K562 (cell line): Measurements from ENCODE around the gene ZNF584. TPM values are rescaled to one million over a fixed set of nuclear protein-coding genes. Genes with fewer than 3 reads are reported as not detected.

ENCODE experiments used
- BRD9 ChIP-seq: fragments of 450-650 bp; IDR thresholded peaks from 2 replicates; pipeline ENCODE4 v1.6.1; 2018; ENCODE audit warnings: low read depth; ENCODE audit not compliant: partially characterized antibody
- CEBPG ChIP-seq, 3 experiments: fragments of 200-800 bp in 1 of 3; sonication (Bioruptor generic) in 1 of 3; sonication (generic) in 1 of 3; formaldehyde crosslinking in 1 of 3; IDR thresholded peaks in 2 of 3; conservative IDR thresholded peaks in 1 of 3; 2 replicates each; pipeline versions ENCODE4 v1.6.1 to v1.8.0; 2016 to 2022; ENCODE audit warnings: missing compliant biosample characterization in 2 of 3, missing genetic modification characterization in 2 of 3, mild to moderate bottlenecking in 1 of 3, missing genetic modification reagents in 1 of 3
- HEY1 ChIP-seq: fragments of 250-450 bp; sonication (Bioruptor Pico); IDR thresholded peaks from 2 replicates; pipeline ENCODE4 v1.5.0; 2020; ENCODE audit warnings: mild to moderate bottlenecking, moderate library complexity, borderline replicate concordance
- MCM2 ChIP-seq: fragments of 450-650 bp; IDR thresholded peaks from 2 replicates; pipeline ENCODE4 v1.6.1; 2017; ENCODE audit warnings: low read depth, mild to moderate bottlenecking
- NR2C1 ChIP-seq, 2 experiments: fragments of 450-650 bp; IDR thresholded peaks; 2 replicates each; pipeline ENCODE4 v1.6.1; 2017; ENCODE audit warnings: mild to moderate bottlenecking in 2 of 2, antibody characterized with exemption in 1 of 2, inconsistent platforms in 1 of 2, missing compliant biosample characterization in 1 of 2, missing genetic modification characterization in 1 of 2
- PTBP1 ChIP-seq: fragments of 200-400 bp; formaldehyde crosslinking; IDR thresholded peaks from 2 replicates; pipeline ENCODE4 v1.6.1; 2017; ENCODE audit warnings: low read depth, low read length
- PTRF ChIP-seq: fragments of 450-650 bp; IDR thresholded peaks from 2 replicates; pipeline ENCODE4 v1.6.1; 2016; ENCODE audit warnings: mild to moderate bottlenecking, missing genetic modification characterization, missing compliant biosample characterization
- SP1 ChIP-seq: sonication (generic); formaldehyde crosslinking; IDR thresholded peaks from 2 replicates; pipeline ENCODE4 v1.8.1; 2022; ENCODE audit warnings: mild to moderate bottlenecking, missing genetic modification reagents
- SRF ChIP-seq, 2 experiments: fragments of 250-450, 450-650 bp in 1 of 2; sonication (Bioruptor Pico) in 1 of 2; sonication (generic) in 1 of 2; formaldehyde crosslinking; IDR thresholded peaks; 2 replicates each; pipeline versions ENCODE4 v1.5.0 to v1.5.1; 2020 to 2022; ENCODE audit warnings: mild to moderate bottlenecking in 1 of 2, missing genetic modification reagents in 1 of 2
- TEAD1 ChIP-seq, 2 experiments: fragments of 450-650 bp in 1 of 2; sonication (generic) in 1 of 2; formaldehyde crosslinking; IDR thresholded peaks; 2 replicates each; pipeline versions ENCODE4 v1.4.0 to v1.8.0; 2020 to 2022; ENCODE audit warnings: mild to moderate bottlenecking in 2 of 2, missing genetic modification reagents in 1 of 2
- YY1 ChIP-seq, 3 experiments: IDR thresholded peaks; 2 replicates each; pipeline ENCODE4 v1.6.1; 2011; ENCODE audit warnings: low read length in 2 of 3, mild to moderate bottlenecking in 2 of 3, moderate library complexity in 2 of 3, borderline replicate concordance in 1 of 3, control low read depth in 1 of 3, low read depth in 1 of 3; ENCODE audit not compliant: insufficient read depth in 3 of 3, insufficient replicate concordance in 2 of 3, control insufficient read depth in 1 of 3, insufficient read length in 1 of 3; ENCODE audit errors: extremely low read depth in 1 of 3
- ZBTB17 ChIP-seq: fragments of 450-650 bp; formaldehyde crosslinking; IDR thresholded peaks from 2 replicates; pipeline ENCODE4 v1.4.0; 2020; ENCODE audit warnings: mild to moderate bottlenecking
- polyA plus RNA-seq, 8 experiments: library from polyadenylated mRNA; depleted of rRNA in 4 of 8; stranded (reverse) in 5 of 8; unstranded in 3 of 8; fragments of >200 nt; fragmentation: Nextera tagmentation in 2 of 8; fragmentation: Illumina TruSeq in 1 of 8; extraction: Ambion mirVana in 2 of 8; extraction: Trizol in 1 of 8; gene quantifications; 2 replicates each; pipeline versions ENCODE4 v1.2.1 to v1.2.3, GENCODE V29; 2011 to 2014; ENCODE audit warnings: inconsistent platforms in 1 of 8, missing spikeins in 1 of 8
- total RNA-seq, 7 experiments: library from RNA; depleted of rRNA in 6 of 7; stranded (reverse); fragments of >200 nt in 6 of 7; fragmentation: Illumina TruSeq in 2 of 7; extraction: Trizol in 2 of 7; gene quantifications; 2 replicates each; pipeline versions ENCODE4 v1.2.1 to v1.2.3, GENCODE V29; 2011 to 2021; ENCODE audit warnings: low replicate concordance in 1 of 7
- TF ChIP-seq, protein P1 (sequence below), 2 experiments: fragments of 150-350 bp in 1 of 2; IDR thresholded peaks; 2 replicates each; pipeline ENCODE4 v1.6.1; 2012 to 2016; ENCODE audit warnings: low read depth in 2 of 2, low read length in 2 of 2, mild to moderate bottlenecking in 1 of 2, moderate library complexity in 1 of 2
- TF ChIP-seq, protein P2 (sequence below): sonication (generic); formaldehyde crosslinking; IDR thresholded peaks from 2 replicates; pipeline ENCODE4 v1.8.1; 2022; ENCODE audit warnings: missing genetic modification reagents
- TF ChIP-seq, protein P3 (sequence below), 2 experiments: IDR thresholded peaks; 2 replicates each; pipeline ENCODE4 v1.6.1; 2011; ENCODE audit warnings: borderline replicate concordance in 1 of 2, control low read depth in 1 of 2, low read depth in 1 of 2, low read length in 1 of 2, mild to moderate bottlenecking in 1 of 2, mixed read lengths in 1 of 2, moderate library complexity in 1 of 2; ENCODE audit not compliant: insufficient read depth in 1 of 2, insufficient read length in 1 of 2, poor library complexity in 1 of 2, severe bottlenecking in 1 of 2; ENCODE audit errors: extremely low read depth in 1 of 2
- TF ChIP-seq, protein P4 (sequence below): fragments of 450-650 bp; formaldehyde crosslinking; IDR thresholded peaks from 2 replicates; pipeline ENCODE4 v1.4.0; 2020; ENCODE audit warnings: mild to moderate bottlenecking, mixed read lengths

ZNF584 gene
- total and polyA plus RNA-seq, 9 of the 15 experiments (the other 6 are each of a cell fraction or from before 2014, with no cell fraction given): 5.8 to 43.4 (median 24.6) TPM

DNA sequence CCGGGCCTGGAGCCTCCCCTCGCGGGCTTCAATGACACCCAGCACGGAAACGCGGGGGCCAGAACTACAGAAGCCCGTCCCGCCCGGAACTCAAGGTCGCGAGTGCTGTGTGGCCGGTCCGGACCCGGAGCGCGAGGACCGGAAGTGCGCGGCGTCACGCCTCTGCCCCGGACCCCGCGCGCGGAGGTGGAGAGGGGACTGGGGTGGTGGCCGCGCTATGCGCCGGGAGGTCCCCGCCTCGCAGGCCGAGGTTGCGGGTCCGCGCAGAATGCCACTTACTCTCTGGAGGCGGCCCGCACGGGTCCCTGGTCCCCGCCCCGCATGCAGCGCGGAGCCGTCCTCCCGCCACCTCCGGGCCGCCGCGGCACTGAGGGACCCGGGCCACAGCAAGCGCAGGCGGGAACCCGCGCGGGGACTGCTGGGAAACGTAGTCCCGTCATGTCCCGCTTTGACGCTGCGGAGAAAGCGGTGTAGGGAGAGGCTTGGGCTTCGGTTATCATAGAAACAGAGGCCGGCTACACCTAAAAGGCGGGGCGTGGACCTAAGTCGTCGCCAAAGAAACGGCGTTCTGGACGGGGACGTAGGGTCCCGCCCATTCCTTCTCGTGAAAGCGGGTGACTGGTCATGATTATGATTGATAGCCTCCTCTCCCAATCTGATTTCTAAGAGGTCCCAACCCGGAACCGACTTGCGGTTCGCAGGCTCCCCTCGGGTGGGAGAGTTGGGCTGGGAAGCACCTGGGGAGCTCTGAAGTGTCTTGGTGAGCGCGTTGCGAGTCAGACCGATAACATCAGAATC, 27.6 kb upstream of the ZNF584 start, which contains the start of gene ZNF837 (continued):
- TF ChIP-seq, protein P1, sequence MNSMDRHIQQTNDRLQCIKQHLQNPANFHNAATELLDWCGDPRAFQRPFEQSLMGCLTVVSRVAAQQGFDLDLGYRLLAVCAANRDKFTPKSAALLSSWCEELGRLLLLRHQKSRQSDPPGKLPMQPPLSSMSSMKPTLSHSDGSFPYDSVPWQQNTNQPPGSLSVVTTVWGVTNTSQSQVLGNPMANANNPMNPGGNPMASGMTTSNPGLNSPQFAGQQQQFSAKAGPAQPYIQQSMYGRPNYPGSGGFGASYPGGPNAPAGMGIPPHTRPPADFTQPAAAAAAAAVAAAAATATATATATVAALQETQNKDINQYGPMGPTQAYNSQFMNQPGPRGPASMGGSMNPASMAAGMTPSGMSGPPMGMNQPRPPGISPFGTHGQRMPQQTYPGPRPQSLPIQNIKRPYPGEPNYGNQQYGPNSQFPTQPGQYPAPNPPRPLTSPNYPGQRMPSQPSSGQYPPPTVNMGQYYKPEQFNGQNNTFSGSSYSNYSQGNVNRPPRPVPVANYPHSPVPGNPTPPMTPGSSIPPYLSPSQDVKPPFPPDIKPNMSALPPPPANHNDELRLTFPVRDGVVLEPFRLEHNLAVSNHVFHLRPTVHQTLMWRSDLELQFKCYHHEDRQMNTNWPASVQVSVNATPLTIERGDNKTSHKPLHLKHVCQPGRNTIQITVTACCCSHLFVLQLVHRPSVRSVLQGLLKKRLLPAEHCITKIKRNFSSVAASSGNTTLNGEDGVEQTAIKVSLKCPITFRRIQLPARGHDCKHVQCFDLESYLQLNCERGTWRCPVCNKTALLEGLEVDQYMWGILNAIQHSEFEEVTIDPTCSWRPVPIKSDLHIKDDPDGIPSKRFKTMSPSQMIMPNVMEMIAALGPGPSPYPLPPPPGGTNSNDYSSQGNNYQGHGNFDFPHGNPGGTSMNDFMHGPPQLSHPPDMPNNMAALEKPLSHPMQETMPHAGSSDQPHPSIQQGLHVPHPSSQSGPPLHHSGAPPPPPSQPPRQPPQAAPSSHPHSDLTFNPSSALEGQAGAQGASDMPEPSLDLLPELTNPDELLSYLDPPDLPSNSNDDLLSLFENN (IDR thresholded peaks at IDR 0.05; ENCODE audit: low read depth in 2 of 2, low read length in 2 of 2): no peak
- peak; percentile 90 for TF ChIP-seq ZBTB17
- TF ChIP-seq, protein P2, sequence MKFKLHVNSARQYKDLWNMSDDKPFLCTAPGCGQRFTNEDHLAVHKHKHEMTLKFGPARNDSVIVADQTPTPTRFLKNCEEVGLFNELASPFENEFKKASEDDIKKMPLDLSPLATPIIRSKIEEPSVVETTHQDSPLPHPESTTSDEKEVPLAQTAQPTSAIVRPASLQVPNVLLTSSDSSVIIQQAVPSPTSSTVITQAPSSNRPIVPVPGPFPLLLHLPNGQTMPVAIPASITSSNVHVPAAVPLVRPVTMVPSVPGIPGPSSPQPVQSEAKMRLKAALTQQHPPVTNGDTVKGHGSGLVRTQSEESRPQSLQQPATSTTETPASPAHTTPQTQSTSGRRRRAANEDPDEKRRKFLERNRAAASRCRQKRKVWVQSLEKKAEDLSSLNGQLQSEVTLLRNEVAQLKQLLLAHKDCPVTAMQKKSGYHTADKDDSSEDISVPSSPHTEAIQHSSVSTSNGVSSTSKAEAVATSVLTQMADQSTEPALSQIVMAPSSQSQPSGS: no peak
- TF ChIP-seq TEAD1 (CRISPR knock-in tag; IDR thresholded peaks at IDR 0.05): peak in 1 of 2 experiments; percentile 35; a peak in 2 of 4 replicates
- peak in 2 of 3 experiments; percentile 48 to 65 for TF ChIP-seq YY1 (IDR thresholded peaks at IDR 0.05; ENCODE audit: borderline replicate concordance in 1 of 3, control insufficient read depth in 1 of 3, extremely low read depth in 1 of 3, insufficient read depth in 3 of 3, insufficient read length in 1 of 3, insufficient replicate concordance in 2 of 3, low read depth in 1 of 3, low read length in 2 of 3)
- TF ChIP-seq, protein P3, sequence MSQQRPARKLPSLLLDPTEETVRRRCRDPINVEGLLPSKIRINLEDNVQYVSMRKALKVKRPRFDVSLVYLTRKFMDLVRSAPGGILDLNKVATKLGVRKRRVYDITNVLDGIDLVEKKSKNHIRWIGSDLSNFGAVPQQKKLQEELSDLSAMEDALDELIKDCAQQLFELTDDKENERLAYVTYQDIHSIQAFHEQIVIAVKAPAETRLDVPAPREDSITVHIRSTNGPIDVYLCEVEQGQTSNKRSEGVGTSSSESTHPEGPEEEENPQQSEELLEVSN (IDR thresholded peaks at IDR 0.05; ENCODE audit: borderline replicate concordance in 1 of 2, extremely low read depth in 1 of 2, insufficient read depth in 1 of 2, insufficient read length in 1 of 2, low read depth in 1 of 2, low read length in 1 of 2, poor library complexity in 1 of 2, severe bottlenecking in 1 of 2): peak; percentile 87 to 96
- peak; percentile 85 for TF ChIP-seq NR2C1 (IDR thresholded peaks at IDR 0.05)
- TF ChIP-seq NR2C1 (tag; IDR thresholded peaks at IDR 0.05): peak; percentile 94
- TF ChIP-seq SRF (CRISPR knock-in tag; IDR thresholded peaks at IDR 0.05): peak; percentile 6 to 69; a peak in 1 of 4 replicates
- TF ChIP-seq CEBPG (CRISPR knock-in tag; IDR thresholded peaks at IDR 0.05): no peak
- TF ChIP-seq CEBPG (tag; conservative IDR thresholded peaks at IDR 0.05 in 1 of 2, IDR thresholded peaks at IDR 0.05 in 1 of 2): no peak
- TF ChIP-seq MCM2: no peak
- no peak for TF ChIP-seq PTRF
- TF ChIP-seq, protein P4, sequence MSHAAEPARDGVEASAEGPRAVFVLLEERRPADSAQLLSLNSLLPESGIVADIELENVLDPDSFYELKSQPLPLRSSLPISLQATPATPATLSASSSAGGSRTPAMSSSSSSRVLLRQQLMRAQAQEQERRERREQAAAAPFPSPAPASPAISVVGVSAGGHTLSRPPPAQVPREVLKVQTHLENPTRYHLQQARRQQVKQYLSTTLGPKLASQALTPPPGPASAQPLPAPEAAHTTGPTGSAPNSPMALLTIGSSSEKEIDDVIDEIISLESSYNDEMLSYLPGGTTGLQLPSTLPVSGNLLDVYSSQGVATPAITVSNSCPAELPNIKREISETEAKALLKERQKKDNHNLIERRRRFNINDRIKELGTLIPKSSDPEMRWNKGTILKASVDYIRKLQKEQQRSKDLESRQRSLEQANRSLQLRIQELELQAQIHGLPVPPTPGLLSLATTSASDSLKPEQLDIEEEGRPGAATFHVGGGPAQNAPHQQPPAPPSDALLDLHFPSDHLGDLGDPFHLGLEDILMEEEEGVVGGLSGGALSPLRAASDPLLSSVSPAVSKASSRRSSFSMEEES (CRISPR knock-in tag): no peak; the same call in 1 of the 2 replicates
- TF ChIP-seq HEY1 (CRISPR knock-in tag): no peak
- no peak for TF ChIP-seq PTBP1
- no peak for TF ChIP-seq BRD9
- peak; percentile 90 for TF ChIP-seq SP1 (CRISPR knock-in tag)
